Kidney epithelial cell (primary cell): Measurements from ENCODE around the gene GLI1. TPM values are rescaled to one million over a fixed set of nuclear protein-coding genes. Genes with fewer than 3 reads are reported as not detected.

Experiments used
- DNase-seq: peaks from one replicate; pipeline ENCODE4 v3.0.0-alpha.2; 2010; ENCODE audit warnings: low read depth
- H3K27me3 ChIP-seq: 2 replicates; pipeline ENCODE4 v1.6.0; 2011; ENCODE audit warnings: low read length; ENCODE audit not compliant: control insufficient read depth, insufficient read depth
- H3K36me3 ChIP-seq: 2 replicates; pipeline ENCODE4 v1.5.1; 2011; ENCODE audit warnings: low read length; ENCODE audit not compliant: control insufficient read depth, insufficient read depth
- H3K4me3 ChIP-seq: 2 replicates; pipeline ENCODE4 v1.5.1; 2011; ENCODE audit warnings: low read depth, mild to moderate bottlenecking, control low read depth, low read length
- total RNA-seq: library from RNA; depleted of rRNA; stranded (reverse); fragments of >200 nt; gene quantifications from 2 replicates; pipeline ENCODE4 v1.2.3, GENCODE V29; 2015
- TF ChIP-seq, protein P1 (sequence below): IDR thresholded peaks from 2 replicates; pipeline ENCODE4 v1.5.1; 2011; ENCODE audit warnings: mild to moderate bottlenecking, moderate library complexity, low read length, control low read depth, inconsistent platforms; ENCODE audit not compliant: insufficient read depth, poor library complexity, severe bottlenecking

Gene GLI1
- total RNA-seq, 1 donor from 2014 or later = 1.6 TPM

DNA sequence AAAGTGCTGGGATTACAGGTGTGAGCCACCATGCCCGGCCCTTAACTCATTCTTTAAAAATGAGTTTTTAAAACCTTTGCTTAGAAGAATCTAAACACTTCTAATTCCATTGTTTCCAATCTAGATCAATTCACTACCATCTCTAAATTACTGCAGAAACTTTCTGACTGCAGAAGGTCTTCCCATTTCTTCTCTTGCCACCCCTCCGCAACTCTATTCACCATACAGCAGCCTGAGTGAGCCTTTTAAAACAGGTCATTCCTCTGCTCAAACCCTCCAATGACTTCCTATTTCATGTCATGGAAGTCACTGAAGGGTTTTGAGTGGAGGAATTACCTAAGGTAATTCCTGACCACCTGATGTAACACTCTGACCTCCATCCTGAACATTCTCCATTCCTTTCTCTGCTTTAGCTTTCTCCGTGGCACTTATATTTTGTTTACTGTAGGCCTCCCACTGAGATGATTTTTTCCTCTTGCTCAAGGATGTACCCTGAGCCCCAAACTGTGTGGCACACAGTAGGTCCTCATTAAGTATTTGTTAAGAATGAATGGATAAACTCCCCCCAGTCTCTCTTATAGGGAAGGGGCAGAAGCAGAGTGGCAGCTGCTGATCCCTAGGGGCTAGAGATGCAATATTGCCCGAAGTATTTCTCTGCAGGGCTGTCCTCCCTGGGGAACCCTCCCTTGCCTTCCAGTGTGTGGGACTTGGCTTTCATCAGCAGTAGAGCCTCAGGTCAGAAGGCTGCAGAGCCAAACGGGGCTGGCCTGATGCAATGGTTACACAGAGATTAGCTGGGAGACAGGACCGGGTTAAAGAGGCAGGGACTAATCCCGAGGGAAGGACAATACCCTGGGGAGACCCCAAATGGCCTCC, 59.6 kb downstream of the GLI1 start:
- Histone ChIP-seq H3K36me3 (peaks cover 2% of the 10 kb centered on the region), H3K4me3 (peak overlapping the region; percentile 90), H3K27me3 (no peaks in the 10 kb centered on the region)
- TF ChIP-seq, protein P1, sequence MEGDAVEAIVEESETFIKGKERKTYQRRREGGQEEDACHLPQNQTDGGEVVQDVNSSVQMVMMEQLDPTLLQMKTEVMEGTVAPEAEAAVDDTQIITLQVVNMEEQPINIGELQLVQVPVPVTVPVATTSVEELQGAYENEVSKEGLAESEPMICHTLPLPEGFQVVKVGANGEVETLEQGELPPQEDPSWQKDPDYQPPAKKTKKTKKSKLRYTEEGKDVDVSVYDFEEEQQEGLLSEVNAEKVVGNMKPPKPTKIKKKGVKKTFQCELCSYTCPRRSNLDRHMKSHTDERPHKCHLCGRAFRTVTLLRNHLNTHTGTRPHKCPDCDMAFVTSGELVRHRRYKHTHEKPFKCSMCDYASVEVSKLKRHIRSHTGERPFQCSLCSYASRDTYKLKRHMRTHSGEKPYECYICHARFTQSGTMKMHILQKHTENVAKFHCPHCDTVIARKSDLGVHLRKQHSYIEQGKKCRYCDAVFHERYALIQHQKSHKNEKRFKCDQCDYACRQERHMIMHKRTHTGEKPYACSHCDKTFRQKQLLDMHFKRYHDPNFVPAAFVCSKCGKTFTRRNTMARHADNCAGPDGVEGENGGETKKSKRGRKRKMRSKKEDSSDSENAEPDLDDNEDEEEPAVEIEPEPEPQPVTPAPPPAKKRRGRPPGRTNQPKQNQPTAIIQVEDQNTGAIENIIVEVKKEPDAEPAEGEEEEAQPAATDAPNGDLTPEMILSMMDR = no peak
- no peak for DNase-seq

DNA sequence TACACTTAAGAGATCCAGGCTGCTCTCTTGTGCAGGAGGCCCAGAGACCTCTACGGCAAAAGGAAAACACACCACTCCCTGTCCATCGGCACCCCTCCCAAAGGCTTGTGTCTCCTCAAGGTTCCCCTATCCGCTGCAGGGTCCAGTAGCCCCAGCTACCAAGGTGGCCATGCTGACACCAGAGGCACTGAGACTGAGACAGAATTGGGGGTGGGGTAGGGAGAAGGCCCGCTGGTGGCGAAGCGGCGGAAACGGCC, 60.1 kb downstream of the GLI1 start:
- H3K27me3 ChIP-seq = no peaks in the 10 kb centered on the region
- TF ChIP-seq, protein P1 = no peak
- peaks cover 2% of the 10 kb centered on the region for H3K36me3 ChIP-seq
- H3K4me3 ChIP-seq = peak overlapping the region; percentile 90
- DNase-seq = no peak

DNA sequence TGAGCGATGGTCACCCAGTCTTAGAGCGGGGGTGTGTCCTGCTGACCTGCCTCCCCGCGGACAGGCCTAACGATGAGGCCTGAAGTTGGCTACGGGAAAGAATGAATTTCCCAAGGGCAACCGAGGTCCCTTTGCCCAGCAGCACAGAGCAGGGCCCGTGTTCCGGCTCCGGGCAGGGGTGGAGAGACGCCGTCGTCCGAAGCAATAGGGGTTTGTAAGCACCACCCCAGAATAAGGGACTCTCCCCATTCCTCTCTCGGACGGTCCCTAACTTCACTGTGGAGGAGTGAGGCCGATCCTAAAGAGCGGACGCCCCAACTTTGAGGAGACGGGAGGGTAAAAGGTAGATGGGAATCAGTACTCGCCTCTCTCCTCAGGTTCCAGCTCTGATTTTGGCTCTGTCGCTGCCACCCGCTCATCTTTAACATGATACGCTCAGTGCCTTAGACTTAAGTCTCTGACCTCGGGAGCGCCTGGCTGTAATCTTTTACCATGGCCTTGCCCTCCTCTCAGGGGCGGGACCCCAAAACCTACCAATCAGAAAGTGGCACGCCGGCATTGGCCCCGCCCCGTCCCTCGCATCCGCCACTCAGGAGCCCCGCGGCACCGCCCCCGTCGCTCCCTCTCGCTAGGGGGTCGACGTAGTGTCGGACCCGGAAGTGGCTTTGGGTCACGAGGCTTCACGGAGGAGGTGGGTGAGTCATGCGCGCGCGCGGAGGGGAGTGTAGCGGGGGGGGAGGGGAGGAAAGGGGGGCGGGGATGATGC, 60.7 kb downstream of the GLI1 start, which contains the start of gene DDIT3:
Gene DDIT3 (minus strand): TSS at position 462 of the 766 bp plus-strand sequence. CDS start 3,108 bp downstream, outside the sequence.
- DNase-seq = peak; percentile 85
- Histone ChIP-seq H3K4me3 (peak within 1 kb of the TSS; percentile 90), H3K27me3 (no peaks in the 10 kb centered on the region), H3K36me3 (peaks cover 2% of the 10 kb centered on the region)
- TF ChIP-seq, protein P1 = no peak

DNA sequence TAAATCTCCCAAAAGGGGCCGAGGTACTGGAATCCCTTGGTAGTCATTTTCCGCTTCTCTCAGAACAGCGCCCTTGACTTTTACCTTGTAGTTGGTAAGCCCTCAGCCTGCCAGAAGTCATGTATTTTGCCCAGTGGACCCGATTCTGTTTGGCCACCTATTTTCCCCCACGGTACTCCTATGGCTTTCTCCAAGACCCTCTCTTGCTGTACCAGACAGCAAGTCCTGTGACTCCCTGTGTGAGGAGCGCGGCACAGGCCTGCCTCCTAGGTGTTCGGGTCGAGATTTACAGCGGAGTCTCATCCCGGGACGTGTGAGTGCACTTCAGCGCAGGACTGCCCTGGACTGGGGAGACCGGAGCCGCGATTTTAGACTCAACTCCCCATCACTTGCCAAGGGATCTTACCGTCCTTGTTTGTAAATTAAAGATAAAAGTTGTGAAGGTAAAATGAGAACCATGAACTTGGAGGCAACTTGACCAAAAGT, 62.0 kb downstream of the GLI1 start:
- no peak overlapping the region for H3K4me3 ChIP-seq
- peaks cover 2% of the 10 kb centered on the region for H3K36me3 ChIP-seq
- no peak for DNase-seq
- TF ChIP-seq, protein P1 = peak; percentile 29
- H3K27me3 ChIP-seq = no peaks in the 10 kb centered on the region

Other genes with a start within 250 kb of the GLI1 start
- gene NXPH4, start 243.0 kb upstream of the GLI1 start, total RNA-seq = 3.1 and 5.9 TPM in 2 replicates
- 490 and 536 TPM in 2 replicates for gene SHMT2, start 230.1 kb upstream of the GLI1 start, total RNA-seq
- gene STAC3, start 208.6 kb upstream of the GLI1 start, total RNA-seq = 0.71 TPM in 1 of 2 replicates, not detected in the other
- gene R3HDM2, start 28.7 kb upstream of the GLI1 start, total RNA-seq = 17.9 and 18.5 TPM in 2 replicates
- gene INHBC, start 25.0 kb upstream of the GLI1 start, total RNA-seq = not detected in 2 replicates
- gene INHBE, start 4.5 kb upstream of the GLI1 start, total RNA-seq = 4.4 and 8.7 TPM in 2 replicates
- 1.1 and 2.9 TPM in 2 replicates for gene ARHGAP9, start 20.1 kb downstream of the GLI1 start, total RNA-seq
- 260 and 268 TPM in 2 replicates for gene MARS1, start 28.3 kb downstream of the GLI1 start, total RNA-seq
- 95.7 and 107 TPM in 2 replicates for gene DDIT3, start 60.7 kb downstream of the GLI1 start, total RNA-seq
- 10.0 and 11.6 TPM in 2 replicates for gene MBD6, start 63.0 kb downstream of the GLI1 start, total RNA-seq
- 154 and 191 TPM in 2 replicates for gene DCTN2, start 87.4 kb downstream of the GLI1 start, total RNA-seq
- 1.2 and 1.9 TPM in 2 replicates for gene KIF5A, start 90.3 kb downstream of the GLI1 start, total RNA-seq
- 96.0 and 105 TPM in 2 replicates for gene PIP4K2C, start 131.4 kb downstream of the GLI1 start, total RNA-seq
- gene DTX3, start 145.0 kb downstream of the GLI1 start, total RNA-seq = 27.3 and 34.1 TPM in 2 replicates
- 2.3 and 2.4 TPM in 2 replicates for gene ARHGEF25, start 151.7 kb downstream of the GLI1 start, total RNA-seq
- 0.48 and 2.2 TPM in 2 replicates for gene B4GALNT1, start 173.4 kb downstream of the GLI1 start, total RNA-seq
- 268 and 310 TPM in 2 replicates for gene OS9, start 234.3 kb downstream of the GLI1 start, total RNA-seq